HEK293 (cell line): ENCODE data around the gene IL2RG.
A peak's percentile ranks its signal among the peaks of the same experiment; 100 is the strongest.

Experiments used
- BCL6B ChIP-seq: fragments of 450-650 bp; formaldehyde crosslinking; IDR thresholded peaks from 2 replicates; pipeline ENCODE4 v1.5.1; 2017; ENCODE audit warnings: missing biosample characterization, missing genetic modification characterization
- CTCF ChIP-seq: fragments of 450-650 bp; formaldehyde crosslinking; IDR thresholded peaks from 2 replicates; pipeline ENCODE4 v1.5.1; 2016; ENCODE audit warnings: missing biosample characterization, missing genetic modification characterization
- GLI4 ChIP-seq: fragments of 450-650 bp; formaldehyde crosslinking; IDR thresholded peaks from 2 replicates; pipeline ENCODE4 v1.5.1; 2016; ENCODE audit warnings: missing biosample characterization, missing genetic modification characterization
- KLF16 ChIP-seq: fragments of 450-650 bp; formaldehyde crosslinking; IDR thresholded peaks from 2 replicates; pipeline ENCODE4 v1.5.1; 2017; ENCODE audit warnings: missing biosample characterization, missing genetic modification characterization
- KLF9 ChIP-seq: fragments of 450-650 bp; formaldehyde crosslinking; IDR thresholded peaks from 2 replicates; pipeline ENCODE4 v1.5.1; 2016; ENCODE audit warnings: missing biosample characterization, missing genetic modification characterization, low read depth
- SETDB1 ChIP-seq: IDR thresholded peaks from one replicate; pipeline ENCODE4 v1.6.1; 2017; ENCODE audit warnings: mild to moderate bottlenecking, low read length, moderate library complexity, mixed read lengths; ENCODE audit not compliant: insufficient read length
- ZNF132 ChIP-seq: fragments of 450-650 bp; formaldehyde crosslinking; IDR thresholded peaks from 2 replicates; pipeline ENCODE4 v1.5.1; 2017; ENCODE audit warnings: missing biosample characterization, missing genetic modification characterization, borderline replicate concordance
- ZNF155 ChIP-seq: fragments of 450-650 bp; formaldehyde crosslinking; IDR thresholded peaks from 2 replicates; pipeline ENCODE4 v1.5.1; 2016; ENCODE audit warnings: missing biosample characterization, missing genetic modification characterization
- ZNF280C ChIP-seq: fragments of 450-650 bp; formaldehyde crosslinking; IDR thresholded peaks from 2 replicates; pipeline ENCODE4 v1.5.1; 2016; ENCODE audit warnings: missing biosample characterization, missing genetic modification characterization
- ZNF354C ChIP-seq: fragments of 450-650 bp; formaldehyde crosslinking; IDR thresholded peaks from 2 replicates; pipeline ENCODE4 v1.5.1; 2016; ENCODE audit warnings: missing biosample characterization, missing genetic modification characterization, low read depth, borderline replicate concordance
- ZNF514 ChIP-seq: fragments of 450-650 bp; formaldehyde crosslinking; IDR thresholded peaks from 2 replicates; pipeline ENCODE4 v1.5.1; 2016; ENCODE audit warnings: missing biosample characterization, missing genetic modification characterization
- ZNF596 ChIP-seq: fragments of 450-650 bp; IDR thresholded peaks from 2 replicates; pipeline ENCODE4 v1.5.0; 2018; ENCODE audit warnings: missing biosample characterization, mild to moderate bottlenecking, missing genetic modification characterization, moderate library complexity
- ZNF707 ChIP-seq: fragments of 450-650 bp; formaldehyde crosslinking; IDR thresholded peaks from 2 replicates; pipeline ENCODE4 v1.5.1; 2016; ENCODE audit warnings: missing biosample characterization, missing genetic modification characterization
- ZNF837 ChIP-seq: fragments of 450-650 bp; formaldehyde crosslinking; IDR thresholded peaks from 2 replicates; pipeline ENCODE4 v1.5.1; 2016; ENCODE audit warnings: missing biosample characterization, missing genetic modification characterization
- TF ChIP-seq, protein P1 (sequence below): fragments of 450-650 bp; IDR thresholded peaks from 2 replicates; pipeline ENCODE4 v1.5.1; 2018; ENCODE audit warnings: missing biosample characterization, missing genetic modification characterization
- TF ChIP-seq, protein P2 (sequence below): fragments of 450-650 bp; formaldehyde crosslinking; IDR thresholded peaks from 2 replicates; pipeline ENCODE4 v1.5.1; 2016; ENCODE audit warnings: missing biosample characterization, missing genetic modification characterization
- TF ChIP-seq, protein P3 (sequence below): fragments of 450-650 bp; formaldehyde crosslinking; IDR thresholded peaks from 2 replicates; pipeline ENCODE4 v1.5.1; 2016; ENCODE audit warnings: missing biosample characterization, missing genetic modification characterization
- TF ChIP-seq, protein P4 (sequence below): fragments of 450-650 bp; formaldehyde crosslinking; IDR thresholded peaks from 2 replicates; pipeline ENCODE4 v1.5.1; 2016; ENCODE audit warnings: missing biosample characterization, missing genetic modification characterization
- TF ChIP-seq, protein P5 (sequence below): fragments of 450-650 bp; formaldehyde crosslinking; IDR thresholded peaks from 2 replicates; pipeline ENCODE4 v1.5.1; 2017; ENCODE audit warnings: missing biosample characterization, mild to moderate bottlenecking, missing genetic modification characterization, moderate library complexity
- TF ChIP-seq, protein P6 (sequence below): fragments of 450-650 bp; formaldehyde crosslinking; IDR thresholded peaks from 2 replicates; pipeline ENCODE4 v1.5.1; 2016; ENCODE audit warnings: missing biosample characterization, missing genetic modification characterization

IL2RG gene

DNA sequence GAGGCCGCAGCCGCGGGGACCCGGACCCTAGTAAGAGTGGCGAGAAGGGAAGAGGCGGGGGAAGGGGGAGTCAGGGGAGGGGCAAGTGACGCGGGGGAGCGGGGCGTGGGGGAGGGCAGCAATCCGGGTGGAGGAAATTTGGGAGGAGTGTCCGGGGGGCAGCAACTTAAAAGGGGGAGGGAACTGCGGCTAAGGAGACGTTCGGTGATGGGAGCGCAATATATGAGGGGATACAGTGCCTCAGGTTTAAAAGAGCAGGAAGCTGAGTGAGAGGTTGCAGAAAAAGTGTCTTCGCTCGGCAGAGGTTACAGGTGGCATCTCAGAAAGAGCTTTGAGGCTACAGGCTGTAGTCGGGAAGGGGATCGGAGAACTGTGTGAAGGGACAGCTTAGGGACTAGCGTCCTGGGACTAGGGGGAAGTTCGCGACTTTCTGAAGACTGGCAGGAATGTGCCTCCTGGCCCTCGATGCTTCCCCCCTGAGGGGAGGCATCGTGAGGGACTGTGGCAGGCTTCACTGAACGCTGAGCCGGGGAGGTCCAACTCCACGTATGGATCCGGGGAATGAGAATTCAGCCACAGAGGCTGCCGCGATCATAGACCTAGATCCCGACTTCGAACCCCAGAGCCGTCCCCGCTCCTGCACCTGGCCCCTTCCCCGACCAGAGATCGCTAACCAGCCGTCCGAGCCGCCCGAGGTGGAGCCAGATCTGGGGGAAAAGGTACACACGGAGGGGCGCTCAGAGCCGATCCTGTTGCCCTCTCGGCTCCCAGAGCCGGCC is 15.2 kb downstream of the IL2RG start (continued):
- TF ChIP-seq, protein P1, sequence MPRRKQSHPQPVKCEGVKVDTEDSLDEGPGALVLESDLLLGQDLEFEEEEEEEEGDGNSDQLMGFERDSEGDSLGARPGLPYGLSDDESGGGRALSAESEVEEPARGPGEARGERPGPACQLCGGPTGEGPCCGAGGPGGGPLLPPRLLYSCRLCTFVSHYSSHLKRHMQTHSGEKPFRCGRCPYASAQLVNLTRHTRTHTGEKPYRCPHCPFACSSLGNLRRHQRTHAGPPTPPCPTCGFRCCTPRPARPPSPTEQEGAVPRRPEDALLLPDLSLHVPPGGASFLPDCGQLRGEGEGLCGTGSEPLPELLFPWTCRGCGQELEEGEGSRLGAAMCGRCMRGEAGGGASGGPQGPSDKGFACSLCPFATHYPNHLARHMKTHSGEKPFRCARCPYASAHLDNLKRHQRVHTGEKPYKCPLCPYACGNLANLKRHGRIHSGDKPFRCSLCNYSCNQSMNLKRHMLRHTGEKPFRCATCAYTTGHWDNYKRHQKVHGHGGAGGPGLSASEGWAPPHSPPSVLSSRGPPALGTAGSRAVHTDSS (tag by site-specific recombination), result no peak
- no peak for TF ChIP-seq ZNF707
- TF ChIP-seq SETDB1, result no peak
- TF ChIP-seq CTCF (tag by site-specific recombination), result no peak; the same call in 1 of the 2 replicates
- TF ChIP-seq ZNF280C, result no peak
- TF ChIP-seq, protein P2, sequence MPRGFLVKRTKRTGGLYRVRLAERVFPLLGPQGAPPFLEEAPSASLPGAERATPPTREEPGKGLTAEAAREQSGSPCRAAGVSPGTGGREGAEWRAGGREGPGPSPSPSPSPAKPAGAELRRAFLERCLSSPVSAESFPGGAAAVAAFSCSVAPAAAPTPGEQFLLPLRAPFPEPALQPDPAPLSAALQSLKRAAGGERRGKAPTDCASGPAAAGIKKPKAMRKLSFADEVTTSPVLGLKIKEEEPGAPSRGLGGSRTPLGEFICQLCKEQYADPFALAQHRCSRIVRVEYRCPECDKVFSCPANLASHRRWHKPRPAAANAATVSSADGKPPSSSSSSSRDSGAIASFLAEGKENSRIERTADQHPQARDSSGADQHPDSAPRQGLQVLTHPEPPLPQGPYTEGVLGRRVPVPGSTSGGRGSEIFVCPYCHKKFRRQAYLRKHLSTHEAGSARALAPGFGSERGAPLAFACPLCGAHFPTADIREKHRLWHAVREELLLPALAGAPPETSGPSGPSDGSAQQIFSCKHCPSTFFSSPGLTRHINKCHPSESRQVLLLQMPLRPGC, result no peak
- TF ChIP-seq, protein P3, sequence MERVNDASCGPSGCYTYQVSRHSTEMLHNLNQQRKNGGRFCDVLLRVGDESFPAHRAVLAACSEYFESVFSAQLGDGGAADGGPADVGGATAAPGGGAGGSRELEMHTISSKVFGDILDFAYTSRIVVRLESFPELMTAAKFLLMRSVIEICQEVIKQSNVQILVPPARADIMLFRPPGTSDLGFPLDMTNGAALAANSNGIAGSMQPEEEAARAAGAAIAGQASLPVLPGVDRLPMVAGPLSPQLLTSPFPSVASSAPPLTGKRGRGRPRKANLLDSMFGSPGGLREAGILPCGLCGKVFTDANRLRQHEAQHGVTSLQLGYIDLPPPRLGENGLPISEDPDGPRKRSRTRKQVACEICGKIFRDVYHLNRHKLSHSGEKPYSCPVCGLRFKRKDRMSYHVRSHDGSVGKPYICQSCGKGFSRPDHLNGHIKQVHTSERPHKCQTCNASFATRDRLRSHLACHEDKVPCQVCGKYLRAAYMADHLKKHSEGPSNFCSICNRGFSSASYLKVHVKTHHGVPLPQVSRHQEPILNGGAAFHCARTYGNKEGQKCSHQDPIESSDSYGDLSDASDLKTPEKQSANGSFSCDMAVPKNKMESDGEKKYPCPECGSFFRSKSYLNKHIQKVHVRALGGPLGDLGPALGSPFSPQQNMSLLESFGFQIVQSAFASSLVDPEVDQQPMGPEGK (tag by site-specific recombination), result peak; percentile 71
- no peak for TF ChIP-seq GLI4 (tag by site-specific recombination)
- no peak for TF ChIP-seq ZNF514 (tag by site-specific recombination)
- no peak for TF ChIP-seq ZNF132
- TF ChIP-seq, protein P4, sequence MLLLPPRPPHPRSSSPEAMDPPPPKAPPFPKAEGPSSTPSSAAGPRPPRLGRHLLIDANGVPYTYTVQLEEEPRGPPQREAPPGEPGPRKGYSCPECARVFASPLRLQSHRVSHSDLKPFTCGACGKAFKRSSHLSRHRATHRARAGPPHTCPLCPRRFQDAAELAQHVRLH (tag by site-specific recombination), result no peak
- TF ChIP-seq ZNF837 (tag by site-specific recombination), result no peak
- no peak for TF ChIP-seq BCL6B (tag by site-specific recombination)
- TF ChIP-seq, protein P5, sequence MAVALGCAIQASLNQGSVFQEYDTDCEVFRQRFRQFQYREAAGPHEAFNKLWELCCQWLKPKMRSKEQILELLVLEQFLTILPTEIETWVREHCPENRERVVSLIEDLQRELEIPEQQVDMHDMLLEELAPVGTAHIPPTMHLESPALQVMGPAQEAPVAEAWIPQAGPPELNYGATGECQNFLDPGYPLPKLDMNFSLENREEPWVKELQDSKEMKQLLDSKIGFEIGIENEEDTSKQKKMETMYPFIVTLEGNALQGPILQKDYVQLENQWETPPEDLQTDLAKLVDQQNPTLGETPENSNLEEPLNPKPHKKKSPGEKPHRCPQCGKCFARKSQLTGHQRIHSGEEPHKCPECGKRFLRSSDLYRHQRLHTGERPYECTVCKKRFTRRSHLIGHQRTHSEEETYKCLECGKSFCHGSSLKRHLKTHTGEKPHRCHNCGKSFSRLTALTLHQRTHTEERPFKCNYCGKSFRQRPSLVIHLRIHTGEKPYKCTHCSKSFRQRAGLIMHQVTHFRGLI (tag by site-specific recombination), result no peak
- no peak for TF ChIP-seq ZNF596 (tag by site-specific recombination)
- TF ChIP-seq ZNF354C (tag by site-specific recombination), result no peak
- TF ChIP-seq, protein P6, sequence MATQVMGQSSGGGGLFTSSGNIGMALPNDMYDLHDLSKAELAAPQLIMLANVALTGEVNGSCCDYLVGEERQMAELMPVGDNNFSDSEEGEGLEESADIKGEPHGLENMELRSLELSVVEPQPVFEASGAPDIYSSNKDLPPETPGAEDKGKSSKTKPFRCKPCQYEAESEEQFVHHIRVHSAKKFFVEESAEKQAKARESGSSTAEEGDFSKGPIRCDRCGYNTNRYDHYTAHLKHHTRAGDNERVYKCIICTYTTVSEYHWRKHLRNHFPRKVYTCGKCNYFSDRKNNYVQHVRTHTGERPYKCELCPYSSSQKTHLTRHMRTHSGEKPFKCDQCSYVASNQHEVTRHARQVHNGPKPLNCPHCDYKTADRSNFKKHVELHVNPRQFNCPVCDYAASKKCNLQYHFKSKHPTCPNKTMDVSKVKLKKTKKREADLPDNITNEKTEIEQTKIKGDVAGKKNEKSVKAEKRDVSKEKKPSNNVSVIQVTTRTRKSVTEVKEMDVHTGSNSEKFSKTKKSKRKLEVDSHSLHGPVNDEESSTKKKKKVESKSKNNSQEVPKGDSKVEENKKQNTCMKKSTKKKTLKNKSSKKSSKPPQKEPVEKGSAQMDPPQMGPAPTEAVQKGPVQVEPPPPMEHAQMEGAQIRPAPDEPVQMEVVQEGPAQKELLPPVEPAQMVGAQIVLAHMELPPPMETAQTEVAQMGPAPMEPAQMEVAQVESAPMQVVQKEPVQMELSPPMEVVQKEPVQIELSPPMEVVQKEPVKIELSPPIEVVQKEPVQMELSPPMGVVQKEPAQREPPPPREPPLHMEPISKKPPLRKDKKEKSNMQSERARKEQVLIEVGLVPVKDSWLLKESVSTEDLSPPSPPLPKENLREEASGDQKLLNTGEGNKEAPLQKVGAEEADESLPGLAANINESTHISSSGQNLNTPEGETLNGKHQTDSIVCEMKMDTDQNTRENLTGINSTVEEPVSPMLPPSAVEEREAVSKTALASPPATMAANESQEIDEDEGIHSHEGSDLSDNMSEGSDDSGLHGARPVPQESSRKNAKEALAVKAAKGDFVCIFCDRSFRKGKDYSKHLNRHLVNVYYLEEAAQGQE (tag by site-specific recombination), result no peak
- TF ChIP-seq KLF9 (tag by site-specific recombination), result peak; percentile 59; the same call in 1 of the 2 replicates
- no peak for TF ChIP-seq ZNF155 (tag by site-specific recombination)
- TF ChIP-seq KLF16 (tag by site-specific recombination), result peak; percentile 57; the same call in 1 of the 2 replicates
